ENCODE data around the gene ZFYVE9.

GRCh38 chr1:52357397-52357796, 215.5 kb downstream of the ZFYVE9 start:
- no peak for TF ChIP-seq CTCF (IDR thresholded peaks at IDR 0.05 in 8 of 11, conservative IDR thresholded peaks at IDR 0.05 in 3 of 11)
- peak in 2 of 3 donors; percentile 24 to 51 for TF ChIP-seq POLR2AphosphoS5 (IDR thresholded peaks at IDR 0.05)

Data from spleen (tissue), 7 donors.